HG03439 (cell line): ENCODE data around the gene ARL11.
"Not testable (repeated sequence)": the region's sequence is repeated elsewhere in the genome, so short reads cannot be mapped to it uniquely, and the experiment has no call there.

Experiments
- ATAC-seq: cut with Tn5 transposase; IDR thresholded peaks from one replicate; pipeline ENCODE4 v1.9.1; 2021; ENCODE audit warnings: mild to moderate bottlenecking, moderate library complexity; ENCODE audit not compliant: unreplicated experiment

ARL11 gene

GRCh38 chr13:49627831-49628652 is at the start of gene ARL11:
Gene ARL11, plus strand, starts transcription at chr13:49628507. Its CDS starts 1,941 bp downstream, at chr13:49630448.
- peak; percentile 79 for ATAC-seq

- no peak for ATAC-seq
Measured at GRCh38 chr13:49579501-49579900, 48.8 kb upstream of the ARL11 start.

GRCh38 chr13:49580980-49581680 is 47.2 kb upstream of the ARL11 start:
- ATAC-seq = no peak

- peak; percentile 26 for ATAC-seq
Measured at GRCh38 chr13:49584771-49585182, 43.5 kb upstream of the ARL11 start.

GRCh38 chr13:49585220-49586157 is 42.8 kb upstream of the ARL11 start, which contains the start of gene RCBTB1:
Gene RCBTB1, minus strand, starts transcription at chr13:49585558. Its CDS starts 18,279 bp downstream, at chr13:49567279.
- ATAC-seq = peak; percentile 84

- ATAC-seq = no peak
Measured at GRCh38 chr13:49586717-49587116, 41.6 kb upstream of the ARL11 start.

GRCh38 chr13:49587311-49587847 is 40.9 kb upstream of the ARL11 start:
- ATAC-seq = no peak

GRCh38 chr13:49590714-49591113 is 37.6 kb upstream of the ARL11 start:
- not testable (repeated sequence) for ATAC-seq

- ATAC-seq = not testable (repeated sequence)
Measured at GRCh38 chr13:49593876-49594275, 34.4 kb upstream of the ARL11 start.

GRCh38 chr13:49594576-49594975 is 33.7 kb upstream of the ARL11 start:
- no peak for ATAC-seq

GRCh38 chr13:49596221-49596620 is 32.1 kb upstream of the ARL11 start:
- no peak for ATAC-seq

- no peak for ATAC-seq
Measured at GRCh38 chr13:49597043-49597641, 31.2 kb upstream of the ARL11 start.

GRCh38 chr13:49602005-49602404 is 26.3 kb upstream of the ARL11 start:
- no peak for ATAC-seq

GRCh38 chr13:49602615-49603014 is 25.7 kb upstream of the ARL11 start:
- ATAC-seq = not testable (repeated sequence)

GRCh38 chr13:49604570-49604969 is 23.7 kb upstream of the ARL11 start:
- no peak for ATAC-seq

GRCh38 chr13:49606747-49607648 is 21.3 kb upstream of the ARL11 start:
- ATAC-seq = peak; percentile 90

GRCh38 chr13:49607761-49608160 is 20.5 kb upstream of the ARL11 start:
- no peak for ATAC-seq

- no peak for ATAC-seq
Measured at GRCh38 chr13:49608651-49609331, 19.5 kb upstream of the ARL11 start.

- no peak for ATAC-seq
Measured at GRCh38 chr13:49610176-49610575, 18.1 kb upstream of the ARL11 start.
